ENCODE data around the gene HIVEP3.

The HIVEP3 gene

GRCh38 chr1:41738006-41738405 lies 180.7 kb downstream of the HIVEP3 start:
- TF ChIP-seq ZNF707 (tag by site-specific recombination; IDR thresholded peaks at IDR 0.05) (no peak), ZNF174 (tag by site-specific recombination; IDR thresholded peaks at IDR 0.05) (no peak), GLI4 (tag by site-specific recombination; IDR thresholded peaks at IDR 0.05) (no peak), ZNF169 (tag by site-specific recombination; IDR thresholded peaks at IDR 0.05) (no peak), ZXDB (tag by site-specific recombination; IDR thresholded peaks at IDR 0.05) (no peak), ZNF157 (tag by site-specific recombination; IDR thresholded peaks at IDR 0.05) (no peak), ZBTB26 (tag by site-specific recombination; optimal IDR thresholded peaks at IDR 0.05) (no peak), ZNF18 (tag by site-specific recombination; IDR thresholded peaks at IDR 0.05) (no peak), ZSCAN5A (tag by site-specific recombination; IDR thresholded peaks at IDR 0.05) (no peak), ZNF248 (tag by site-specific recombination; IDR thresholded peaks at IDR 0.05) (no peak), ZNF501 (tag by site-specific recombination; IDR thresholded peaks at IDR 0.05) (no peak), SP2 (tag by site-specific recombination; IDR thresholded peaks at IDR 0.05) (no peak), ZBTB48 (tag by site-specific recombination; IDR thresholded peaks at IDR 0.05) (no peak), MEIS1 (CRISPR knock-in tag; IDR thresholded peaks at IDR 0.05; ENCODE audit: borderline replicate concordance) (no peak), ZSCAN30 (tag by site-specific recombination; IDR thresholded peaks at IDR 0.05) (no peak), ZNF626 (tag by site-specific recombination; IDR thresholded peaks at IDR 0.05) (no peak), ZNF10 (tag by site-specific recombination; IDR thresholded peaks at IDR 0.05) (no peak)
- CTCF ChIA-PET: no interaction called here
- Histone ChIP-seq H3K4me3 (ENCODE audit: low read depth, low read length) (no peak overlapping the region), H3K9me3 (ENCODE audit: control insufficient read depth, insufficient read depth, low read depth, low read length) (no peaks in the 10 kb centered on the region), H3K36me3 (ENCODE audit: control insufficient read depth in 2 of 2, insufficient read depth in 1 of 2, low read length in 2 of 2) (no peaks in the 10 kb centered on the region), H3K4me1 (ENCODE audit: control insufficient read depth, insufficient read depth, low read length) (no peaks in the 10 kb centered on the region), H3K27ac (ENCODE audit: extremely low read depth, low read depth, low read length) (no peak overlapping the region)
- POLR2A ChIA-PET: no interaction called here

- H3K27ac ChIP-seq (ENCODE audit: extremely low read depth, low read depth, low read length): no peak overlapping the region
- no peaks in the 10 kb centered on the region for H3K36me3 ChIP-seq (ENCODE audit: control insufficient read depth in 2 of 2, insufficient read depth in 1 of 2, low read length in 2 of 2)
- no peaks in the 10 kb centered on the region for H3K4me1 ChIP-seq (ENCODE audit: control insufficient read depth, insufficient read depth, low read length)
- H3K9me3 ChIP-seq (ENCODE audit: control insufficient read depth, insufficient read depth, low read depth, low read length): no peaks in the 10 kb centered on the region
- ChIA-PET CTCF (no interaction called here), POLR2A (no interaction called here)
- H3K4me3 ChIP-seq (ENCODE audit: low read depth, low read length): no peak overlapping the region
- TF ChIP-seq ZNF658 (tag by site-specific recombination; IDR thresholded peaks at IDR 0.05): no peak
- no peak for TF ChIP-seq ZNF449 (tag by site-specific recombination; IDR thresholded peaks at IDR 0.05)
- TF ChIP-seq ZNF707 (tag by site-specific recombination; IDR thresholded peaks at IDR 0.05): no peak
- TF ChIP-seq ZFHX2 (tag by site-specific recombination; conservative IDR thresholded peaks at IDR 0.05): peak; percentile 69
- peak; percentile 69 for TF ChIP-seq EGR2 (tag by site-specific recombination; IDR thresholded peaks at IDR 0.05; ENCODE audit: low read depth)
Measured at GRCh38 chr1:41735631-41736260, 183.0 kb downstream of the HIVEP3 start.

Measured in HEK293 (cell line).